GM19035 (cell line): Measurements from ENCODE around the gene TNPO1.
"Not testable (repeated sequence)": the region's sequence is repeated elsewhere in the genome, so short reads cannot be mapped to it uniquely, and the experiment has no call there.

Source experiments
- ATAC-seq: cut with Tn5 transposase; IDR thresholded peaks from one replicate; pipeline ENCODE4 v1.9.1; 2021; ENCODE audit not compliant: unreplicated experiment

Gene TNPO1

GRCh38 chr5:72816284-72817075, at the start of gene TNPO1:
Gene TNPO1 (plus strand): TSS chr5:72816661. CDS start chr5:72816738, 77 bp downstream.
- ATAC-seq = peak; percentile 87

GRCh38 chr5:72767289-72768010, 49.0 kb upstream of the TNPO1 start:
- no peak for ATAC-seq

DNA sequence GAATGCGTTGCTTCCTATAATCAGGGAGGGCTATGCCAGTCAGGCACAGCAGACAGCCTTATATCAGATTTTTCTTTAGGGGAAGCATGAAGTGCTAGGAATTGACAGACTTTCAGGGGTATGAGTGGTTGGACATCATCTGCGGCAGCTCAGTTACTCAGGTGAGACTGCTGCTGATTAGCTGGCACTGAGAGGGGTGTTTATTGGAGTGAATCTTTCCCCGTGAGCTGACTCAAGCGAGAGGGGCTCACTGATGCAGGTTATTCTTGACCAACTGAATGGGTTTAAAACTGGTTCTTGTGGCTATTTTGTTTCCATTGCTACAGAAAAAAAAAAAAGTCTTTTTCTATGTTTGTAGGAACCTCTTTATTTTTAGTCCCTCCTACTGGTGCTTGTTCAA, 46.2 kb upstream of the TNPO1 start:
- ATAC-seq = no peak

- ATAC-seq = no peak
Observed at GRCh38 chr5:72776684-72777083, 39.8 kb upstream of the TNPO1 start.

DNA sequence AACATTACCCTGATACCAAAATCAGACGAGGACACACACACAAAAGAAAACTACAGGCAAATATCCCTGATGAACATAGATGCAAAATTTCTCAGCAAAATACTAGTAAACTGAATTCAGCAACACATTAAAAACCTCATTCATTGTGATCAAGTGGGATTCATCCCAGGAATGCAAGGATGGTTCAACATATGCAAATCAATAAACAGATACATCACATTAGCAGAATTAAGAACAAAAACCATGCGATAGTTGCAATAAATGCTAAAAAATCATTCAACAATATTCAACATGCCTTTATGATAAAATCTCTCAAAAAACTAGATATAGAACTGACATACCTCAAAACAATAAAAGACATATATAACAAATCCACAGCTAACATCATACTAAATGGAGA, 36.9 kb upstream of the TNPO1 start:
- ATAC-seq = no peak

- no peak for ATAC-seq
Observed at GRCh38 chr5:72783354-72783753, 33.1 kb upstream of the TNPO1 start.

GRCh38 chr5:72784129-72784528, 32.3 kb upstream of the TNPO1 start:
- no peak for ATAC-seq

GRCh38 chr5:72785801-72786200, 30.7 kb upstream of the TNPO1 start:
- no peak for ATAC-seq

- no peak for ATAC-seq
Observed at GRCh38 chr5:72786676-72787075, 29.8 kb upstream of the TNPO1 start.

- ATAC-seq = no peak
Observed at GRCh38 chr5:72788866-72789505, 27.5 kb upstream of the TNPO1 start.

DNA sequence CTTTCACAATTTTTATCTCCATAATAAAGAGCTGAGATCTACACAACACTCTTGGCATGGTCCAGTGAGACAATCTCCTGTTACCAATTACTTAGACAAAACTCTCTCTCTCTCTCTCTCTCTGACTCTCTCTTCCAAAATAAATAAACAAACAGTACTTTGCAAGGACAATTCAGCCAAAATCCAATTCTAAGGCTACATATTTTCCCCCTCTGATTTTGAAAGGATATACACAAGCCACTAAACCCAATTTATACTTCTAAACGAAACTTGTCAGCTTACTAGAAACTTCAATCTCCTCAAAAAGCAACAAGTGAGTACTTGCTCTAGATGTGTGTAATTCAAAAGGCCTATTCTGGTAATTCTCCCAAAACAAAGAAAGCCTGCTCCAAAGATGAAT, 26.3 kb upstream of the TNPO1 start:
- ATAC-seq = no peak

DNA sequence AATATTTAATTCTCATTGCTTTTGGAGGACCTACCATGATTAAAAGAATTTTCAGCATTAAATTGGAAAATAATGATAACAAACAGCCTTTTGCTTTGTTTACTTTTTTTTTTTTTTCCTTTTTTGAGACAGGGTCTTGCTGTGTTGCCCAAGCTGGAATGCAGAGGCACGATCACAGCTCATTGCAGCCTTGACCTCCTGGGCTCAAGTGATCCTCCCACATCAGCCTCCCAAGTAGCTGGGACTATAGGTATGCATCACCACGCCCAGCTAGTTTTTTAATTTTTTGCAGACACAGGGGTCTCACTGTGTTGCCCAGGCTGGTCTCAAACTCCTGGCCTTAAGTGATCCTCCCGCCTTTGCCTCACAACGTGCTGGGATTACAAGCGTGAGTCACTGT, 23.8 kb upstream of the TNPO1 start:
- ATAC-seq = not testable (repeated sequence)

GRCh38 chr5:72796001-72796400, 20.5 kb upstream of the TNPO1 start:
- ATAC-seq = no peak

DNA sequence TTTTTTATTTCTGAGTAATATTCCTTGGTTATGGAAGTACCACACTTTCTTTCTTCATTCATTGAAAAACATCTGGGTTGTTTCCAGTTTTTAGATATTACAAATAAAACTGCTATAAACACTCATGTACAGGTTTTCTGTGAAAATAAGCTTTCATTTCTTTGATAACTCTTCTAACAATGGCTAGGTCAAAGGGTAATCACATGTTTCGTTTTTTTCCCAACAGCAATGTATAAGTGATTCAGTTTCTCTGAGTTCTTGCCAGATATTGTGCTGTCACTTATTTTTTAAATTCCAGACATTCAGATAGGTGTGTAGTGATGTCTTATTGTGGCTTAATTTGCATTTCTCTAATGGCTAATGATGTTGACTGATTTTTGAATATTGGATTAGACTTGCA, 16.7 kb upstream of the TNPO1 start:
- ATAC-seq = no peak

GRCh38 chr5:72808637-72809036, 7.8 kb upstream of the TNPO1 start:
- not testable (repeated sequence) for ATAC-seq

DNA sequence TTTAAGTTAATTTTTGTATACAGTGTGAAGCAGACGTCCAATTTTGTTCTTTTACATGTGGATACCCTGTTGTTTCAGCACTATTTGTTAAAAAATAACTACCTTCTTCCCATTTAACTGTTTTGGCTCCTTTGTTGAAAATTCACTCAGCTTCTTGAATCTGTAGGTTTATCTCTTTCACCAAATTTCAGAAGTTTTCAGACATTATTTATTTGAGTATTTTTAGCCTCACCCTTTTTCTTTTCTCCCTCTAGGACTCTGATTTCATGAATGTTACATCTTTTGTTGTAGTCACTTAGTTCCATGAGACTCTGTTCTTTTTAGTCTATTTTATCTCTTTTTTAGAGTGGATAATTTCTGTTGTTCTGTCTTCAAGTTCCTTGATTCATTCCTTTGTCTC, 4.6 kb upstream of the TNPO1 start:
- ATAC-seq = no peak

DNA sequence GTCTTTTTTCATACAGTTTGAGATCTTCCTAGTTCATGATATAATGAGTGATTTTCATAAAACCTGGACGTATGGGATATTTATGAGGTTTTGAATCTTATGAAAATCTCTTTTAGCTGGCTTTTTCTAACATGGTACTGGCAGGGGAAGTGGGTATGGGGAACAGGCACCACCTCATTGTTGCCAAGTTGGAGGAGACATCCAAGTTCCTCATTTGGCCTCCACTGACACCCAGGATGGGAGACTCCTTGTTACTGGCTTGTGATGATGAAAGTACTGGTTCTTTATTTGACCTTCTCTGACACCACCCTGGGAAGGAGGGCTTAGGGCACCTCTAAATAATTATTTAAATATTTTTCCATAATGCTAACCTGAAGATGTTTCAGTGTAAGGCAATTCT, 4.0 kb upstream of the TNPO1 start:
- ATAC-seq = no peak

GRCh38 chr5:72814104-72814503, 2.4 kb upstream of the TNPO1 start:
- ATAC-seq = no peak

DNA sequence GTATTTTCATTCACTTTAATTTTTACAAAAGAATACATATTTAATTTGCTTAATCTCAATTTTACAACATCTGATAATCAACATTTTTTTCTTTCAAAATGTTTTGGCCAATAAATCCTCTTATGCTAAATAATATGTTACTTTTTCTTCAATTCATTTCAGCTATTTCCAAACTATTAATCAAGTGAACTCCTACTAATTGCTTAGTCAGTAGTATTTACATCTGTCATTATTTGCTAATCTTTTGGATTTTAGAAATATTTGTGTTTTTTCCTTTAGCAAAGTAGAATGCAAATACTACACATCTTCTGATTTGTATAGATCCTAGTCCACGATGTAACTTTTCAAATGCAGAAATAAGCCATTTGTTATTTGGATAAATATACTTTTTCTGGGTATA, 1.6 kb upstream of the TNPO1 start:
- ATAC-seq = no peak

DNA sequence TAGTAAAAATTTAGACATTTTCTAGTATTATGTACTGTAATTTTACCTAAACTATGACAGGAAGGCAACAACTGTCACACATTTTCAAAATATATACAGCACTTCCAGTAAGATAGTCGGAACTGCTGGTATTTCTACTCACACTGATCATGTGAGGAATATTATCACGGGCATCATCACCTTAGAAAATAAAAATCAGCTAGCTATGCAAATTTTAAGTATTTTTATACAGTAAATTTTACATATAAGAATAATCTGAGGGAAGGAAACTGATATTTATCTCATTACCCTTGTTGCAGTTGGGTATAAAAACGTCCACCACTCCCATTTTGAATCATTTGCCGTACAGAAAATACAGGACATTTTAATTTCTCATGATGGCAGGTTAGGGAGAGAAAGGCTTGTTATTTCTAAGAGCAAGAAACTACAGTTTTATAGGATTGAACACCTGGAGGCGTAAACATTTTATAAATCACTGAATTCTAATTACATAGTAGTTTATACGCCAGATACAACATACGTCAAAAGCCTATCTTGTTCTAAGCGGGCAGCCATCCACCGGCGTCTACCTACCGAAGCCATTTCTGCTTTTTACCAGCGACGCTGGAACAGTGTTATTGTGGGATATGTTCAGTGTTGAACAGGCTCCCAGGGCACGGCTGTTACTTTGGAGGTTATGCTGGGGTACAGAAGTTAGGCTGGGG, 729 bp upstream of the TNPO1 start:
- ATAC-seq = peak; percentile 26

DNA sequence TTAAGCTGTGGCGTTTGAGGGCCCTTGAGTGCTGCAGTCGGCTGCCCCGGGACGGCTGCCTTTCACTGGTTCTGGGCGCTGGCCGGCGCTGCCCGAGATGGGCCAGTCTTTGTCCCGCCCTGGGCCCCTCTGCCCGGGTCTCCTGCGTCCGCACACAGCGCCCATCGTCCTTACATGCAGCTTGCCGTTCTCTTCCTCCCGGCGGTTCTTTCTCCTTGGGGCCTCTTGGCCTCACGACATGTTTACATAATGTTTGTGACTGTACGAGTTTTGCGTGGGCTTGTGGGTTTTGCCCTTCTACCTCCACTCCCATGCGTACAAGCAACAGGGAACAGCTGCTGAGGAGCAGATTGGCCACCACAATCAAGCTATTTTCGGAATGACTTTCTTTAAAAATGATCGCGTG, 618 bp downstream of the TNPO1 start:
- ATAC-seq = peak; percentile 34
